KOPT-K1 (cell line): ENCODE measurements around the gene TTN.

Experiments
- H3K27ac ChIP-seq: fragments of 200-600 bp; sonication (generic); 2 replicates; pipeline ENCODE4 v1.5.1; 2016; ENCODE audit warnings: antibody characterized with exemption, mild to moderate bottlenecking, low read depth, low read length; ENCODE audit not compliant: poor library complexity, severe bottlenecking
- H3K36me3 ChIP-seq: fragments of 200-600 bp; sonication (generic); 2 replicates; pipeline ENCODE4 v1.5.1; 2017; ENCODE audit warnings: antibody characterized with exemption, mild to moderate bottlenecking, low read length, moderate library complexity; ENCODE audit not compliant: insufficient read depth
- H3K9me3 ChIP-seq: fragments of 200-600 bp; sonication (generic); 2 replicates; pipeline ENCODE4 v1.5.1; 2017; ENCODE audit warnings: antibody characterized with exemption, low read length, mild to moderate bottlenecking; ENCODE audit not compliant: insufficient read depth, poor library complexity, severe bottlenecking

The TTN gene

GRCh38 chr2:178731300-178731699 is 75.9 kb downstream of the TTN start:
- no peaks in the 10 kb centered on the region for H3K36me3 ChIP-seq
- H3K27ac ChIP-seq: no peak overlapping the region
- no peaks in the 10 kb centered on the region for H3K9me3 ChIP-seq

- Histone ChIP-seq H3K36me3 (no peaks in the 10 kb centered on the region), H3K27ac (no peak overlapping the region), H3K9me3 (no peaks in the 10 kb centered on the region)
These were observed 77.2 kb downstream of the TTN start for GRCh38 chr2:178730049-178730448.

GRCh38 chr2:178723786-178724346 is 83.4 kb downstream of the TTN start:
- no peaks in the 10 kb centered on the region for H3K36me3 ChIP-seq
- H3K9me3 ChIP-seq: no peaks in the 10 kb centered on the region
- no peak overlapping the region for H3K27ac ChIP-seq

- Histone ChIP-seq H3K9me3 (no peaks in the 10 kb centered on the region), H3K27ac (no peak overlapping the region), H3K36me3 (no peaks in the 10 kb centered on the region)
These were observed 84.9 kb downstream of the TTN start for GRCh38 chr2:178722296-178722695.

GRCh38 chr2:178718988-178719387 is 88.2 kb downstream of the TTN start:
- Histone ChIP-seq H3K9me3 (no peaks in the 10 kb centered on the region), H3K36me3 (no peaks in the 10 kb centered on the region), H3K27ac (no peak overlapping the region)

GRCh38 chr2:178718283-178718682 is 88.9 kb downstream of the TTN start:
- H3K36me3 ChIP-seq: no peaks in the 10 kb centered on the region
- H3K9me3 ChIP-seq: no peaks in the 10 kb centered on the region
- H3K27ac ChIP-seq: no peak overlapping the region

GRCh38 chr2:178716394-178716793 is 90.8 kb downstream of the TTN start:
- no peaks in the 10 kb centered on the region for H3K9me3 ChIP-seq
- H3K36me3 ChIP-seq: no peaks in the 10 kb centered on the region

GRCh38 chr2:178715366-178715765 is 91.9 kb downstream of the TTN start:
- Histone ChIP-seq H3K27ac (no peak overlapping the region), H3K9me3 (no peaks in the 10 kb centered on the region), H3K36me3 (no peaks in the 10 kb centered on the region)

More at GRCh38 chr2:178716394-178716793, 90.8 kb downstream of the TTN start:
- no peak overlapping the region for H3K27ac ChIP-seq

GRCh38 chr2:178707476-178707875 is 99.7 kb downstream of the TTN start:
- no peaks in the 10 kb centered on the region for H3K36me3 ChIP-seq
- no peak overlapping the region for H3K27ac ChIP-seq
- no peaks in the 10 kb centered on the region for H3K9me3 ChIP-seq

GRCh38 chr2:178704876-178705275 is 102.3 kb downstream of the TTN start:
- no peaks in the 10 kb centered on the region for H3K9me3 ChIP-seq
- no peaks in the 10 kb centered on the region for H3K36me3 ChIP-seq
- H3K27ac ChIP-seq: no peak overlapping the region

GRCh38 chr2:178702361-178702760 is 104.9 kb downstream of the TTN start:
- no peaks in the 10 kb centered on the region for H3K9me3 ChIP-seq
- H3K27ac ChIP-seq: no peak overlapping the region
- no peaks in the 10 kb centered on the region for H3K36me3 ChIP-seq

GRCh38 chr2:178700922-178701342 is 106.3 kb downstream of the TTN start:
- Histone ChIP-seq H3K27ac (no peak overlapping the region), H3K9me3 (no peaks in the 10 kb centered on the region), H3K36me3 (no peaks in the 10 kb centered on the region)

GRCh38 chr2:178700136-178700535 is 107.1 kb downstream of the TTN start:
- H3K27ac ChIP-seq: no peak overlapping the region
- no peaks in the 10 kb centered on the region for H3K36me3 ChIP-seq
- H3K9me3 ChIP-seq: no peaks in the 10 kb centered on the region

GRCh38 chr2:178692845-178693244 is 114.4 kb downstream of the TTN start:
- no peak overlapping the region for H3K27ac ChIP-seq
- no peaks in the 10 kb centered on the region for H3K36me3 ChIP-seq
- no peaks in the 10 kb centered on the region for H3K9me3 ChIP-seq

GRCh38 chr2:178689808-178690207 is 117.4 kb downstream of the TTN start:
- Histone ChIP-seq H3K9me3 (no peaks in the 10 kb centered on the region), H3K27ac (no peak overlapping the region), H3K36me3 (no peaks in the 10 kb centered on the region)

GRCh38 chr2:178683877-178684276 is 123.3 kb downstream of the TTN start:
- Histone ChIP-seq H3K9me3 (no peaks in the 10 kb centered on the region), H3K36me3 (no peaks in the 10 kb centered on the region), H3K27ac (no peak overlapping the region)
